Activated naive CD8-positive, alpha-beta T cell (primary cell): Measurements from ENCODE around the gene AUNIP.

Experiments used
- H3K27ac Mint-ChIP-seq: one replicate; pipeline ENCODE4 v1.8.0; 2021; ENCODE audit warnings: mixed read lengths
- H3K27me3 Mint-ChIP-seq: one replicate; pipeline ENCODE4 v1.8.0; 2021; ENCODE audit warnings: mixed read lengths
- H3K36me3 Mint-ChIP-seq: one replicate; pipeline ENCODE4 v1.8.0; 2021; ENCODE audit warnings: mixed read lengths
- H3K4me1 Mint-ChIP-seq: one replicate; pipeline ENCODE4 v1.8.0; 2021; ENCODE audit warnings: low read depth, mixed read lengths
- H3K4me3 Mint-ChIP-seq: one replicate; pipeline ENCODE4 v1.8.0; 2021; ENCODE audit warnings: mild to moderate bottlenecking, mixed read lengths
- H3K9me3 Mint-ChIP-seq: one replicate; pipeline ENCODE4 v1.8.0; 2021; ENCODE audit warnings: low read depth, mixed read lengths

Gene AUNIP

GRCh38 chr1:25804964-25805862 is 54.0 kb downstream of the AUNIP start:
- no peaks in the 10 kb centered on the region for H3K36me3 Mint-ChIP-seq
- no peak overlapping the region for H3K27ac Mint-ChIP-seq
- peaks cover 36% of the 10 kb centered on the region for H3K4me1 Mint-ChIP-seq
- H3K4me3 Mint-ChIP-seq: no peak overlapping the region
- H3K27me3 Mint-ChIP-seq: no peaks in the 10 kb centered on the region
- no peaks in the 10 kb centered on the region for H3K9me3 Mint-ChIP-seq

- H3K36me3 Mint-ChIP-seq: no peaks in the 10 kb centered on the region
- H3K27ac Mint-ChIP-seq: no peak overlapping the region
- H3K4me3 Mint-ChIP-seq: no peak overlapping the region
- no peaks in the 10 kb centered on the region for H3K27me3 Mint-ChIP-seq
- H3K4me1 Mint-ChIP-seq: peaks cover 40% of the 10 kb centered on the region
- H3K9me3 Mint-ChIP-seq: no peaks in the 10 kb centered on the region
Observed at GRCh38 chr1:25804244-25804963, 54.9 kb downstream of the AUNIP start.

GRCh38 chr1:25803368-25803767 is 55.9 kb downstream of the AUNIP start:
- no peak overlapping the region for H3K27ac Mint-ChIP-seq
- H3K27me3 Mint-ChIP-seq: no peaks in the 10 kb centered on the region
- H3K9me3 Mint-ChIP-seq: no peaks in the 10 kb centered on the region
- H3K4me1 Mint-ChIP-seq: peaks cover 45% of the 10 kb centered on the region
- no peak overlapping the region for H3K4me3 Mint-ChIP-seq
- no peaks in the 10 kb centered on the region for H3K36me3 Mint-ChIP-seq

GRCh38 chr1:25802915-25803314 is 56.3 kb downstream of the AUNIP start:
- Mint-ChIP-seq H3K27me3 (no peaks in the 10 kb centered on the region), H3K4me1 (peaks cover 49% of the 10 kb centered on the region), H3K27ac (no peak overlapping the region), H3K36me3 (no peaks in the 10 kb centered on the region), H3K9me3 (no peaks in the 10 kb centered on the region), H3K4me3 (peak overlapping the region; percentile 33)

GRCh38 chr1:25800703-25801377 is 58.4 kb downstream of the AUNIP start:
- H3K4me3 Mint-ChIP-seq: peak overlapping the region; percentile 78
- peaks cover 67% of the 10 kb centered on the region for H3K4me1 Mint-ChIP-seq
- peak overlapping the region; percentile 22 for H3K27ac Mint-ChIP-seq
- no peaks in the 10 kb centered on the region for H3K36me3 Mint-ChIP-seq
- no peaks in the 10 kb centered on the region for H3K27me3 Mint-ChIP-seq
- H3K9me3 Mint-ChIP-seq: no peaks in the 10 kb centered on the region

DNA sequence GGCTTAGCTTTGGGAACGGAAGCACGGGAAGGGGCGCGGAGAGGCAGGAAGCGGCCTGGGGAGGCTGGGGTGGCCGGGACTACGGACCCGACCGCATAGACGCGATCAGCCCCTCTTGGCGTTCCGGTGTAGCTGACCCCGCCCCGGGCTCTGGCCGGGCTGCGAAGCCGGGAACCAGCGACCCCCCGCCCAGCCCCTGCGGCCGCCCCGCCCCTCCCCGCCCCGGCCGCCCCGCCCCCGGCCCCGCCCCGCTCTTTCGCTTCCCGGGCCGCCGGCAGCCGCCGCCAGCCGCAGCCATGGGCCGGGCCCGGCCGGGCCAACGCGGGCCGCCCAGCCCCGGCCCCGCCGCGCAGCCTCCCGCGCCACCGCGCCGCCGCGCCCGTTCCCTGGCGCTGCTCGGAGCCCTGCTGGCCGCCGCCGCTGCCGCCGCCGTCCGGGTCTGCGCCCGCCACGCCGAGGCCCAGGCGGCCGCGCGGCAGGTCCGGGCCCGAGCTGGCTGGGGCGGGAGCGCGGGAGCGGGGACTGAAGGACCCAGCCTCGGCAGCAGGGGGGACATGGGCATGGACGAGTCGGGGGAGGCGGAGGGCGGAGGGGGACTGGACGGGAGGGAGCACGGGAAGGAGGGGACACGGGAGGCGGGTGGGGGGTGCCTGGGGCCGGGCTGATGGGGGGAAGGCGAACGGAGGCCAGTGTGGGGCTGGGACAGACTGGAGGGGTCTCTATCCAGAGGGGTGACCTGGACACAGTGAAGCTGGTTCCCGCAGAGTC is 59.1 kb downstream of the AUNIP start, which contains the start of gene SELENON:
Gene SELENON (plus strand): TSS at position 259 of the 768 bp plus-strand sequence. CDS start 38 bp downstream, at position 297.
- no peaks in the 10 kb centered on the region for H3K36me3 Mint-ChIP-seq
- H3K4me1 Mint-ChIP-seq: peaks cover 73% of the 10 kb centered on the region
- H3K4me3 Mint-ChIP-seq: peak within 1 kb of the TSS; percentile 80
- H3K27ac Mint-ChIP-seq: peak within 1 kb of the TSS; percentile 54
- H3K27me3 Mint-ChIP-seq: no peaks in the 10 kb centered on the region
- H3K9me3 Mint-ChIP-seq: no peaks in the 10 kb centered on the region

- H3K9me3 Mint-ChIP-seq: no peaks in the 10 kb centered on the region
- H3K27ac Mint-ChIP-seq: peak overlapping the region; percentile 54
- no peaks in the 10 kb centered on the region for H3K36me3 Mint-ChIP-seq
- peak overlapping the region; percentile 80 for H3K4me3 Mint-ChIP-seq
- H3K27me3 Mint-ChIP-seq: no peaks in the 10 kb centered on the region
- H3K4me1 Mint-ChIP-seq: peaks cover 72% of the 10 kb centered on the region
Observed at GRCh38 chr1:25799352-25799934, 59.8 kb downstream of the AUNIP start.

GRCh38 chr1:25798666-25799351 is 60.4 kb downstream of the AUNIP start:
- Mint-ChIP-seq H3K4me3 (peak overlapping the region; percentile 80), H3K27me3 (no peaks in the 10 kb centered on the region), H3K36me3 (no peaks in the 10 kb centered on the region), H3K4me1 (peaks cover 71% of the 10 kb centered on the region), H3K9me3 (no peaks in the 10 kb centered on the region), H3K27ac (peak overlapping the region; percentile 22)

DNA sequence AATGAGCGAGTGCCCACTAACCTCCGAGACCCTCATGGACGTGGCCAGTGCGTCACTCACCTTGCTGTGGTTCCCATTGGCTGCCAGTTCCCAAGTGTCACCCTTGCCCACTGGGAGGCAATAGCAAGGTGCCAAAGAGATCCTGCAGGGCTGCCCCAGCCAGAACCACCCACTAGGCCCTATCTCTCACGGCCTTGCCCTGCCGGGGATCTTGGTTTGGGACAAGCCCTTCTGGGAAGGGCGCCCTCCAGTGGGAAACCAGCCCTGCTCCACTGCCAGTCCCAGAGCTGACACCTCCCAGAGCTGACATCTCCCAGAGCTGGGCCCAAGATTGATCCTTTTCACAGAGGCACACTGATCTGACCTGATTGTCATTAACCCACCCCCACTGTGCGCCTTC is 61.3 kb downstream of the AUNIP start:
- peak overlapping the region; percentile 61 for H3K27ac Mint-ChIP-seq
- peaks cover 70% of the 10 kb centered on the region for H3K4me1 Mint-ChIP-seq
- H3K9me3 Mint-ChIP-seq: no peaks in the 10 kb centered on the region
- H3K27me3 Mint-ChIP-seq: no peaks in the 10 kb centered on the region
- H3K36me3 Mint-ChIP-seq: no peaks in the 10 kb centered on the region
- H3K4me3 Mint-ChIP-seq: no peak overlapping the region

DNA sequence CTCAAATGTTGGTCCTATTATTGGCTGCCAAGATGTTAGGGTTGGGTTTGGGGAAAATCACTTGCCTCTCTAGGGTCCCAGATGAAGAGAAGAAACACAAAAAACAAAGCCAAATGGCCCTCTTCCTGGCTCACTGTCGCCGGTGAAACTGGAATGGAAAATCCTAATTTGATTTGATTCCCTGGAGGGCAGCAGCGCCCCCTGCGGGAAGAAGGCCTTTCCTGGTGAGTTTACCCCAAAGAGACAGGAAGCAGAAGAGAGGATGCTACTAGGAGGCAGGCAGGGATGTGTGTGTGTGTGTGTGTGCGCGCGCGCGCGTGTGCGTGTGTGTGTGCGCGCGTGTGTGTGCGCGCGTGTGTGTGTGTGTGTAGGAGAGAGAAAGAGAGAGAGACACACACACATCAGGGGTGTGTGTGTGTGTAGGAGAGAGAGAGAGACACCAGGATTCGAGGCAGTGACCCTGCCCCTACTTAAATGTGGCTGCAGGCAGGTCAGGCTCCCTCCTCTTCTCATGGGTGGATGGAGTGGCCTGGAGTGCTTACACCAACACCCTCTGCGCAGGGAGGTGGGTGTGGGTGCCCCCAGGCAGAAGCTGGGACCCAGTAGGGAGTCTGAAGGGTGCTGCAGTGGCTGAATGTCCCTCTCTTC is 62.3 kb downstream of the AUNIP start:
- Mint-ChIP-seq H3K36me3 (no peaks in the 10 kb centered on the region), H3K9me3 (no peaks in the 10 kb centered on the region), H3K27ac (peak overlapping the region; percentile 86), H3K4me3 (peak overlapping the region; percentile 69), H3K4me1 (peaks cover 60% of the 10 kb centered on the region), H3K27me3 (no peaks in the 10 kb centered on the region)

GRCh38 chr1:25795946-25796810 is 63.1 kb downstream of the AUNIP start:
- H3K4me3 Mint-ChIP-seq: peak overlapping the region; percentile 69
- no peaks in the 10 kb centered on the region for H3K36me3 Mint-ChIP-seq
- no peaks in the 10 kb centered on the region for H3K9me3 Mint-ChIP-seq
- H3K27me3 Mint-ChIP-seq: no peaks in the 10 kb centered on the region
- H3K4me1 Mint-ChIP-seq: peaks cover 58% of the 10 kb centered on the region
- H3K27ac Mint-ChIP-seq: peak overlapping the region; percentile 86

GRCh38 chr1:25795211-25795610 is 64.0 kb downstream of the AUNIP start:
- H3K4me3 Mint-ChIP-seq: no peak overlapping the region
- peak overlapping the region; percentile 25 for H3K27ac Mint-ChIP-seq
- no peaks in the 10 kb centered on the region for H3K27me3 Mint-ChIP-seq
- H3K9me3 Mint-ChIP-seq: no peaks in the 10 kb centered on the region
- no peaks in the 10 kb centered on the region for H3K36me3 Mint-ChIP-seq
- H3K4me1 Mint-ChIP-seq: peaks cover 50% of the 10 kb centered on the region
